Measurements from ENCODE around the gene TCP11.

The TCP11 gene

GRCh38 chr6:35170891-35171290 is 29.8 kb upstream of the TCP11 start:
- no peak for DNase-seq

DNA sequence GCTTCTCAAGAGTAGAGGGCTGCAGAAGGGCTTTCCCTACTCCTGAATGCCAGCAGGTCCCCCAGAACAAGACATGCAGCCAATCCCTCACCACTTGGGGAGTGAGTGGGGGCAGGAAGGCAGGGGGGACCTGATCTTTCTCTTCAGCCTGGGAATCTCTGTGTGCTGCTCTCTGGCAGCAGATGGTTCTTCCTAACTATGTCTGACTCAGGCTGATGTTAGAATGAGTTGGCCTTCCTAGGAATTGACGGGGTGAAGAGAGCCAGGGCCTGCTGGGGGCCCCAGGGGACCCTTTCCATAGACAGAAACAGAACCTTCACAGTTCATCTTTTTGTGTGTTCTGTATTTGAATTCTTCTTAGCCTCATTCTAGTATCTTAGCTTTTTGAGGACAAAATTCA is 29.0 kb upstream of the TCP11 start:
- no peak for DNase-seq

DNA sequence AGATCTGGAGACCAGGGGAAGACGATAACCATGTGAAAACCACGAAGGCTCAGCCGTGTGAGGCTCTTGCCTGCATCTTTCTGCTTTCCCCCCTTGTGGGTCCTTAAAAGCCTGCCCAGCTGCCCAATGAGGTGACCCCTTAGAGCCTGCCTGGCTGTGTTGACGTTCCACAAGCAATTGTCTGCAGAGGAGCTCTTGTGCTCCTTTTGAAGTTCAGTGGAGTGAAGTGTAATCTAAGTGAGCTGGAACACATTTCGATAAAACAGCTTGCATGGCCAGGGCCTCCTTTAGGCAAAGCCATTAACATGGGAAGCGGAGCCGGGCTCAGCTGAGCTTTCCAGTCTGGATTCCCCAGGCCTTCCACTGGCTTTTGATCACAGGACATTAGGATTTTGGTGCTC is 27.3 kb upstream of the TCP11 start:
- no peak for DNase-seq

DNA sequence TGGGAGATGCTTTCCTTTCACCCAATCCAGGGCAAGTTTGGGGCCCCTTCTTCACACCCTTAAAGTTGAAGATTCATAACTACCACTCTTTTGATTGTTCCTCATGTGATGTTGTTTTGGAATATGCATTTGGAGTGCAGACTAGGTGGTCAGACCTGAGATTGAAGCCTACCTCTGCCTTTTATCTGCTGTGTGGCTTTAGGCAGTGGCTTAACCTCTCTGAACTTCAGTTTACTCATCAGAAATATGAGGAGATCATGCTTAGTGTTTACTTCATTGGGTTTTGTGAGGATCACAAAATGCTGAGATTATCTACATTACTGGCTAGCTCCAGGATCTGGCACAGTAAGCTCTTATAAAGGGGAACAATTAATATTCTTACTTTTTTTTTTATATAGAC is 26.4 kb upstream of the TCP11 start:
- DNase-seq: no peak

GRCh38 chr6:35166520-35166919 is 25.4 kb upstream of the TCP11 start:
- no peak for DNase-seq

DNA sequence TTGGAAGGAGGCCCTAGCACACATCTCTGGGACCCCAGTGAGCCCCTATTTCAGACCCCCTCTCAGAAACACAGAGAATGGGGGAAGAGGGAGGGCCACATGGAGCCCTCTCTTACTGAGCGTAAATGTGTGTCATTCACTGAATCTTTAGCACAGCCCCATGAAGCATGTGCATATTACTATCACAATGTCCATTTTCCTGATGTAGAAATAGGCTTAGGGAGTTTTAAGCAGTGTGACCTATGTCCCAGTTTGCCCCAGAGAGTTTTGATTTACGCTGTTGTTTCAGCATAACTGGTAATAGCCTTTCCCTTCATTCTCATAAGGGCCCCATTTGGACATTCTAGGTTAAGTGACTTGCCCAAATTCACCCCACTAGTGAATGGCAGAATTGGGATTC is 25.0 kb upstream of the TCP11 start:
- no peak for DNase-seq

GRCh38 chr6:35165630-35166071 is 24.5 kb upstream of the TCP11 start:
- no peak for DNase-seq

DNA sequence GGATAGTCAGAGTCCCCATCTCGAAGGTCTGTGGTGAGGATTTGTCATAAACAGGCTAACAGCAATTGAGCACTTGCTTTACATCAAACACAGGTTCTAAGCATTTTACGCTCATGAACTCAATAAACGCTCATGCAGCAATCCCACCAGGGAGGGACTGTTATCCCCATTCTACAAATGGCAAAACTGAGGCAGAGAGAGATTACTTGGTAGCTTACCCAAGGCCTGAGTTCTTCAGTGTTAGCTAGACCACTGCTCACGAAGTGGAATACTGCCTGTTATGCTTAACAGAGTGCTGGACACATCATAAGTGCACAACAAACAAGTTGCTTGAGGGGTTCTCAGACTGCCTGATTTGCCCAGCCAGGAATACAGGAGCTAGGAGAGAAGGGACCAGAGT is 23.7 kb upstream of the TCP11 start:
- DNase-seq: no peak

DNA sequence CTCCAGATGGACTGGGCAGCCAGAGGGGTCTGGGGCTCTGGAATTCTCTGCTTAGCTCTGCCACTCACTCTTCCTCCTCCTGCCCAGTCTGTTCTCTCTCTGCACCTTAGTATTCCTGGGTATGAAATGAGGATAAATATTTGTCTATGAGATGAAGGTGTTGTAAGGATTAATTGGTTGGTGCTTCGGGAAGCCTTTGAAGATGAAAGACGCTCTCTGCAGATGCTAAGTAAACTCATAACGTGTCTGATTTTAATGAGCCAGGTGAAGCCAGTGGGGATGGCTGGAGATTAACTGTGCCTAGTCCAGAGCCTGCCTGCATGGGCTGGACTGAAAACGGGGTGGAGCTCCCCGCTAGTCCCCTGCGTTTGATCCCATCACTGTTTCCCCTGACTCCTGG is 23.1 kb upstream of the TCP11 start:
- DNase-seq: no peak

DNA sequence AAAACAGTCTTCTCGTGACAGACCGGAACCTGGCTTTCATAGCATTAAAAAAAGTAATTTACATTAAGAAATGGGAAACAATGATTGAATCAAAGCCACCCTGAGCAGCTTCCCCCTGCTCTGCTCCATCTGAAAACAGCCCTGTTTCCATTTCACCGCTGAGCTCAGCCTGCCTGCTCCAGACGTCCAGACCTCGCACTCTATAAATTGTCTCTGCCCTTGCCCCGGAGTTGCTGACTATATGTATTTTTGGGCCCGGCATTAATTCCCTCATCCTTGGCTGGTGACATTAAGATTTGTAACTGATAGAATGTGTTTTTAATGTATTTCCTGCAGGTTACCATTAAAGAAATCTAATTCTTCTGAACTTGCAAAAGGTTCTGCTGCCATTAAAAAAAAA is 22.7 kb upstream of the TCP11 start:
- DNase-seq: no peak

- no peak for DNase-seq
These were observed 20.9 kb upstream of the TCP11 start for GRCh38 chr6:35161776-35162607.

GRCh38 chr6:35161266-35161665 is 20.1 kb upstream of the TCP11 start:
- DNase-seq: no peak

DNA sequence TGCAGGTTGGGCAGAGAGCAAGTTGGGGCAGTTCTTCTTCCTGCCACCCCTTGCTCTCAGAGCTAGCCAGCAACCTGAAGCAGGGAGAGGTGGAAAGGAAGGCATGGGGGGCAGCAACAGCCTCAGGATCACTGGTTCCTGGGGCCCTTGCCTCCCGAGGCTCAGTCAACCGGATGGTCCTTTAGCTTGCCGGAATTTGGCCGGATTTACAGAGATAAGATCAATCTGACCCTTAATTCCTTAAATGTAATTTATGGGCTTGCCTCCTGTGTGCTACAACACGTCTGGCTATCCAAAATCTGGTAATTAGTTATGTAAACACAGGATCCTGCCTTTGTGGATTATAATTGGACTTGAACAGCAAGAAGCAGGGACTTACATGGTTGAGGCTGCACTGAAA is 19.5 kb upstream of the TCP11 start:
- DNase-seq: no peak

DNA sequence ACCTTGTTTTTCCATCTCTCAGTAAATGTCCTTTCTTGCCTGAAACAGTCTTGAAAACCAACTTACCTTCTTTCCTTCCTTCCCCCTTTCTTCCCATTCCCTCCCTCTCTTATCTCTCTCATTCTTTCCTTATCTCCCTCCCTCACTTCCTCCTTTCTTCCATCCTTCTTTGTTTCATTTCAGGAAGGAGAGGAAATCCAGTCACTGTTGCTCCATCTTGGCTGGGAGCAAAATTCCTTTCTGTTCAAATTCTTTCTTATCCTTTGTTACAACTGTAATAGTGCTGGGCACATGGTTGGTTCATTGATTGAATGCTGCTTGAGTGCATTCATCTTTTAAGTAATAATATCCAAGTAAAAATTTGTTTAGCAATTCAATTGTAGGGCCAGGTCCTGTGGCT is 17.4 kb upstream of the TCP11 start:
- DNase-seq: no peak

- DNase-seq: no peak
These were observed 13.8 kb upstream of the TCP11 start for GRCh38 chr6:35154947-35155346.

- DNase-seq: no peak
These were observed 13.1 kb upstream of the TCP11 start for GRCh38 chr6:35154262-35154661.

- DNase-seq: no peak
These were observed 11.0 kb upstream of the TCP11 start for GRCh38 chr6:35152067-35152707.

DNA sequence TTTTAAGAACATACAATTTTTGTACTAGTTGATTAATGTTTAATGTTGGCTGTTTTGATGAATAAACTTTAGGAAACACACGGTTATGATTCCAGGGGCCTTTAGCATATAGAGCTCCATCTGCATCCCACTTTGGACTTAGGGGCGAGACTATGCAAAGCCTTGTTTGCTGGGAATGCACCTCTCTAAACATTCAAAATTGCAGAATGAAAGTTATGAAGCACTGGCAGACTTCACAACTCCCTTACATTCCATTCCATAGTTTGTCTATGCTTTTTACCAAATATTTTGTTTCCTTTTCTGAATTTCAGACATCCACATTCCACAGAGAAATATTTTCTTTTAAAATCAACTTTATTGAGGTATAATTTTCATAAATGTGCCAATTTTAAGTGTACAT is 10.3 kb upstream of the TCP11 start:
- DNase-seq: no peak

- no peak for DNase-seq
These were observed 8.9 kb upstream of the TCP11 start for GRCh38 chr6:35149891-35150566.

- no peak for DNase-seq
These were observed 7.1 kb upstream of the TCP11 start for GRCh38 chr6:35148167-35148741.

DNA sequence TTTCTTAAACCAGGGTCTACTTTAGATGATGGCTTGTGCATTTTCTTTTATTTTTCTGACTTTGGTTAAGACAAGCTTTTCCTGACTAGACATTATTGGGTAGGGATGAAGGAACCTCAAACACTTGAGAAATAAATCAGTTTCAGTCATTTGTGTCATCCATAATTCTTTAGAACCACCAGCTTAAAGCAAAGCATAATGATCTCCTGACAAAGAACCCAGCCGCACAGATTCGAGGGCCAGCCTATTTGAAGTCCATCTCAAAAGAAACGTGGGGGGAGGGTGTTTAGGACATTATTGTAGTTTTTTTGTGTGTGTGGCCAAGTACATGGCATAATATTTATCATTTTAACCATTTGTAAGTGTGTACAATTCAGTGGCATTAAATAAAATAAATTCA is 6.3 kb upstream of the TCP11 start:
- DNase-seq: no peak

DNA sequence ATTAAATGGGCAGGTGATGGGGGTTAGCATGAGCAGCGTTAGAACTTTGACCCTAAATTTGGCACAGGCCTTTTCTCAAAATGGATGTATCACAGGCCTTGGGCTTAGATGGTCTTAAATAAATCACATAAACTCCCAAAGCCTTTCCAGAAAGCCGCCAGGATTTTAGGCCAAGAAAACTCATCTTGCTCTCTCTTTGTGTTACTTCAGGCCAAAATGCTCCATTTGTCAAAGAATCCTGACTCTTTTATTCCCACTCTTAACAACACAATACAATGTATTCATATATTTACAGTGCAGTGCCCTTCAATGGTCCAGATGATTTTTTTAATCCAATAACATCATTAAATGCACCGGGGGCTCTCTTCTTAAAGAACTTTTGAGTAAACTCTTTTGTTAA is 5.9 kb upstream of the TCP11 start:
- peak; percentile 47 for DNase-seq

DNA sequence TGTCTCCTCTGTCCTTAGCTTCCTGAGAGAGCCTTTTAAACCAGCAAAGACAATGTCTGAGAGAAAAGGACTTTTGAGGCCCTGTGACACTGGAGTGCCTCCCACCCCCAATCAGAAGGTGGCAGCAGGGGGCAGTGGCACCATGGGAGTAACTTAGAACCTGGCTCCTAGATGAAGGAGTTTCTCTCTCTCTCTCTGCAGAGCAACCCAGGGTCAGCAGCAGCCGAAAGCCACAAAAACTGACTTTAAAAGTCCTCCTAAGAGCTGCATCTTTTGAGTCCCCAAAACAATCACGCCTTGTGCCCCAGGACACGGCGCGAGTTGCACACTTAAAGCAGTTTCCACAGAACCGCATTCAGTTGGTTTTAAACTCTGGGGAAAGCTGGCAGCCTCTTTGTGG is 5.3 kb upstream of the TCP11 start:
- DNase-seq: peak; percentile 52

GRCh38 chr6:35145757-35146156 is 4.6 kb upstream of the TCP11 start:
- no peak for DNase-seq

Measured in right hindlimb (tissue), 1 donor.